NCI-H748 (cell line): ENCODE results near the gene STARD10.
A peak's percentile ranks its signal among the peaks of the same experiment; 100 is the strongest.
"Not testable (repeated sequence)": the region's sequence is repeated elsewhere in the genome, so short reads cannot be mapped to it uniquely, and the experiment has no call there.

Source experiments
- DNase-seq: peaks from one replicate; lab custom pipeline; 2025; ENCODE audit not compliant: unreplicated experiment; lab: John Stamatoyannopoulos, UW

Gene STARD10

DNA sequence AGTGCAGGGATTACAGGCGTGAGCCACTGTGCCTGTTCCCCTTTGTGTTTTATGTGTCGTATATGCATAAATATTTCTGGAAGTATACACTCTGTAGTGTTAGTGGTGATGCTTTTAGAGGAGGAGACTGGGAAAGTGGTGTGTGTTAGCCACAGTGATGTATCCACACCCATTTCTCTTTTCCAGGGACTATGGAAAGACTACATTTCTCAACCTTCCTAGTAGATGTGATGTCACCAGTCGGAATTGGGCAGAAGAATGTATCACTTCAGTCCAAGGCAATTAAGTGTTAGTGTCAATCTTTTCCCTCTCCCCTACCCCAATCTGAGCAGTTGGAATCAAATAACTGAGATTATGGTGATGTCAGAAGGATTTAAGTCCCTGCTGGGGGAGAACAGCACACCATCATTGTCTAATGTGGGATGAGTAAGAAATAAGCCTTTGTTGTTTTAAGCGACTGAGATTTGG is 14.5 kb upstream of the STARD10 start:
- DNase-seq: no peak

GRCh38 chr11:72807792-72808191 is 13.9 kb upstream of the STARD10 start:
- no peak for DNase-seq

DNA sequence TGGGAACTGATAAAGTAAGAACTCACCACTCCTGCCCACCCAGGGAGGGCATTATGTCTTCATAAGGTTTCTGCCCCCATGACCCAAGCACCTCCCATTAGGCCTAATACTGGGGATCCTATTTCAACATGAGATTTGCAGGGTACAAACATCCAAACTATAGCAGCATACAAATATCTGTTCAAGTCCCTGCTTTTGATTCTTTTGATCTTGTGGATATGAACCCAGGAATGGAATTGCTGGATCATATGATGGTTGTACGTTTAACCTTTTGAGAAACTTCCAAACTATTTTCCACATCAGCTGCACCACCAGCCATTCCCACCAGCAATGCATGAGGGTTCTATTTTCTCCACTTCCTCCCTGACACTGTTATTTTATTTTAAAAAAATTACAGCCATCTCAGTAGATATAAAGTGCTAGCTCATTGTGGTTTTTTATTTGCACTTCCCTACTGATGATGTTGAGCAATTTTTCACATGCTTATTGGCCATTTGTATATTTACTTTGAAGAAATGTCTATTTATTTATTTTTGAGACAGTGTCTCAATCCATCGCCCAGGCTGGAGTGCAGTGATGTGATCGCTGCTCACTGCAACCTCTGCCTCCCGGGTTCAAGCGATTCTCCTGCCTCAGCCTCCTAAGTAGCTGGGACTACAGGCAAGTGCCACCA is 13.3 kb upstream of the STARD10 start:
- DNase-seq: no peak

DNA sequence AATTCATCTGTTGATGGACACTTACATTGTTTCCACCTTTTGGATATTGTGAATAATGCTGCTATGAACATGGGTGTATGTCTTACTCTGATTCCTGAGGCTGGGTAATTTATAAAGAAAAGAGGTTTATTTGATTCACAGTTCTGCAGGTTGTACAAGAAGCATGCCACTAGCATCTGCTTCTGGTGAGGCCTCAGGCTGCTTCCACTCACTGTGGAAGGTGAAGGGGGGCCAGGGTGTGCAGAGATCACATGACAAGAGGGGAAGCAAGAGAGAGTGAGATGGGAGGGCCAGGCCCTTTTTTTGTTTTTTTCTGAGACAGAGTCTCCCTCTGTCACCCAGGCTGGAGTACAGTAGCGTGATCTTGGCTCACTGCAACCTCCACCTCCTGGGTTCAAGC is 12.5 kb upstream of the STARD10 start:
- not testable (repeated sequence) for DNase-seq

DNA sequence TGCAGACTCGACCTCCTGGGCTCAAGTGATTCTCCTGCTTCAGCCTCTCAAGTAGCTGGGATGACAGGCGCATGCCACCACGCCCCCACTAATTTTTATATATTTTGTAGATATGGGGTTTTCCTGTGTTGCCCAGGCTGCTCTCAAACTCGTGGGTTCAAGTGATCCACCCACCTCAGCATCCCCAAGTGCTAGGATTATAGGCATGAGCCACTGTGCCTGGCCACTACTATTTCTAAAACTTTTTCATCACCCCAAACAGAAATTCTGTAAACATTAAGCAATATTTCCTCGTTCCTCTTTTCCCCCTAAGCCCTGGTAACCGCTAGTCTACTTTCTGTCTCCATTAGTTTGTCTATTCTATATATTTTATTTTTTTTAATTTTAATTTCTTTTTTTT is 11.4 kb upstream of the STARD10 start:
- DNase-seq: no peak

DNA sequence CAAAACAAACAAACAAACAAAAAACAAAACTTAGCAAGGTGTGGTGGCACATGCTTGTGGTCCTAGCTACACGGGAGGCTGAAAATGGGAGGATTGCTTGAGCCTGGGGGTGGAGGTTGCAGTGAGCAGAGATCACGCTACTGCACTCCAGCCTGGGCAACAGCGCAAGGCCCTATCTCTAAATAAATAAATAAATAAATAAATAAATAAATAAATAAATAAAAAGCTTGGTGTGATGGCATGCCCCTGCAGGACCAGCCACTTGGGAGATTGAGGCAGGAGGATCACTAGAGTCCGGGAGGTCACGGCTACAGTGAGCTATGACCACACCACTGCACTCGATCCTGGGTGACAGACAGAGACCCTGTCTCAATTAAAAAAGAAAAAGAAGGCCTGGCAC is 9.0 kb upstream of the STARD10 start:
- no peak for DNase-seq

- no peak for DNase-seq
Observed at GRCh38 chr11:72799441-72799840, 5.6 kb upstream of the STARD10 start.

- no peak for DNase-seq
Observed at GRCh38 chr11:72798361-72798760, 4.5 kb upstream of the STARD10 start.

DNA sequence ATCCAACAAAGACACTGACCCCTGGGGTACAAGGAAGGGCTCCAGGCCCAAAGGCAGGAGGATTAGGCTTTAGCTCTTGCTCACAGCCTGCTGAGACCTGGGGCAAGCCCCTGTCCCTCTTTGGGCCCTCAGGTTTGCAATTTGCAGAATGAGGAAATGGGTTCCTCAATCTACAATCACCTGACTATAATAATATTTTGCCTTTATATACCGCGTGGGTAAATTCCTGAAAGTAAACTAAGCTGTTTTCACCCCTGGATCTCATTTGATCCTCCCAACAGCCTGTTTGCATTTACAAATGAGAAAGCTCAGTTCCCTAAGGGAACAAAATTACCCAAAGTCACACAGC is 797 bp downstream of the STARD10 start:
- DNase-seq: no peak

DNA sequence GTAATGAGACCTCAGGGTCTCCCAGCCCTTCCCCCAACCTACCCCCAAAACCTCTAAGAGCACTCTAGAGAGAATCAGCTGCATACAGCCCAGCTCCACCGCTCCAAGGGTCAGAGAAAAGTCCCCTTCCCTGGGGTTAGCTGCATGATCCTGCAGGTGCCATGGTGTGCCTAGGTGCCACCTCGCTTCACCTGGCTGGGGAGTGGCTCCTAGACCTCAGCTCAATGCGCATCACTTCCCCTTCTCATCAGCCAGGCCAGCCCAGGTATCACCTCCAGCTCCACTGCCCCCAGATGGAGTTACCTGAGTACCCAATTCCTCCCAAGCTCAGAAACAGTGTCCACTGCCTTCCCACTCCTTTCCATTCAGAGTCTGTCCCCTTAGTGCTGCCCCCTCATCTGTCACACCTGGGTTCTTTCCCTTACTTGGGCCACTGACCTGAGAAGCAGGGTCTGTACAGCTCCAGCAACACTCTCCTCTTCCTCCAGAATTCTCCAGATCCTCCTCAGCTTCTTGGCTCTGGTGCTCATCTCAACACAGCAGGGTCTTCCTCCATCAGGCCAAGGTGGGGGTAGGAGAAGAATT is 1.3 kb downstream of the STARD10 start:
- no peak for DNase-seq

- DNase-seq: not testable (repeated sequence)
Observed at GRCh38 chr11:72791228-72791627, 2.6 kb downstream of the STARD10 start.

DNA sequence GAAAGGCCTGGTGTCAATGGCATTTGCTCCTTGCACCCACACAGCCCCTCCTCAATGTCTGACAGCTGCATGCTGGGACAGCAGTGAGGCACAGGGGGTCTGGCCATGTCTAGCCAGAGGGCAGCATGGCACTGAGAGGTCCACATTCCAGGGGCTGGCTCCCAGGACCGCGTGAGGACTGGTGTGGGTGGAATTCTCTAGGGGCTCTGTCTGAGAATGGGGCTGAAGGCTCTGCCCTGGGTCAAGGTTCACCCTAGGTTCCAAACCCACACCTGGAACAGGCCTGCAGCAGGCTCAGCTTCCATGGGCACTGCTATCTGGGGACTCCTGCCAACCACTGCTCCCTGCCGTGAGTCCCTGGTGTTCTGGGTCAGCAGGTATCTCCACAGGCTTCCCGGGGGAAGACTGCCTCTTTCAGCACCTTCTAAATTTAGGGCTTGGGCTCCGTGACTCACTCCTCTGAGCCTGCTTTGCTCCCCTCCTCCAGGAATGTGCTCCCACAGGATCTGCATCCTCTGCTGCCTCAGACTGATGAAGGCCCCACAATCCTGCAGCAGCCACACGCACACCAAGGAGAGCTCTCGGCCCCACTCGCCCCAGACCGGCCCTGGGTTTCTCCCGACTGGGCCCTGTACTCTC is 4.2 kb downstream of the STARD10 start:
- no peak for DNase-seq

- no peak for DNase-seq
Observed at GRCh38 chr11:72788241-72788640, 5.6 kb downstream of the STARD10 start.

DNA sequence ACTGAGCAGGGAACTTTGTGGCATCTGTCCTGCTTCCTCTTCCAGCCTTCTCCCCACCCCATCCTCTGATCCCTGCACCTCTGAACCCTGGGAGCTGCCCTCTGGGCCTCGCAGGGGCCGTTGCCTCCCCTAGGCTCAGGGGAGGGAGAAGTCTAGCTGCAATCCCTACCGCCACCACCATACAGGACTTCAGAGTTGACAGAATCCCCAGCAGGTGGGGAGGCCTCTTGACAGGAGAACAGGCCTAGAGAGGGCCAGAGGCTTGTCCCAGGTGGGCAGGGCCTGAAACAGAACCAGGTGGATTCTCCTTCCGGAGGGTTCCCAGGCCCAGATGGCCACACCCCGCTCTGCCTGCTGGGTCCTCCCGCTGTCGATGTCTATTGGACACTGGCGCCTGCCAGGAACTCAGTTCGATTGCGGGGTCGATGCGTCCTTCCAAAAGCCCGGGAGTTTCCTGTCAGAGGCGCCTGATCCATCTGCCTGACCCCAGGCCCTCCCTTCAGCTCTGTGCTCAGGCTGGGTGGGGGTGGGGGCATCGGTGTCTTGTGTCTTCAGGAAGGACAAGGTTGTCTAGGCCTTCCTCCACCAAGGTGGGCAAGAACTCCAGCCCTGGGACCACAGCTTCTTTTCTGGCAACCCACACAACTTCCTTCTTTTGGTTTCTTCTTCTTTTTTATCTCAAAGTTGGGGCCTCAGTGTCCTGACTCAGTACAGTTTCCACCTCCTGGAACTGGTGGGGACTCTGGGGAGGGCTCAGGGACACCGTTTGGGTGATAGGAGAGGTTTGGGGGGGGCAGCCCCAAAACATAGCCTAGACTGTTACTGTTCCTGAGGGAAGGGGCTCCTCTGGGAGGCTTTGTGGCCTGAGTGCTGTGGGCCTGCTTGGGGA is 6.4 kb downstream of the STARD10 start:
- DNase-seq: peak; percentile 55

- DNase-seq: peak; percentile 99
Observed at GRCh38 chr11:72786305-72787215, 7.3 kb downstream of the STARD10 start.

- DNase-seq: no peak
Observed at GRCh38 chr11:72784662-72785061, 9.2 kb downstream of the STARD10 start.

DNA sequence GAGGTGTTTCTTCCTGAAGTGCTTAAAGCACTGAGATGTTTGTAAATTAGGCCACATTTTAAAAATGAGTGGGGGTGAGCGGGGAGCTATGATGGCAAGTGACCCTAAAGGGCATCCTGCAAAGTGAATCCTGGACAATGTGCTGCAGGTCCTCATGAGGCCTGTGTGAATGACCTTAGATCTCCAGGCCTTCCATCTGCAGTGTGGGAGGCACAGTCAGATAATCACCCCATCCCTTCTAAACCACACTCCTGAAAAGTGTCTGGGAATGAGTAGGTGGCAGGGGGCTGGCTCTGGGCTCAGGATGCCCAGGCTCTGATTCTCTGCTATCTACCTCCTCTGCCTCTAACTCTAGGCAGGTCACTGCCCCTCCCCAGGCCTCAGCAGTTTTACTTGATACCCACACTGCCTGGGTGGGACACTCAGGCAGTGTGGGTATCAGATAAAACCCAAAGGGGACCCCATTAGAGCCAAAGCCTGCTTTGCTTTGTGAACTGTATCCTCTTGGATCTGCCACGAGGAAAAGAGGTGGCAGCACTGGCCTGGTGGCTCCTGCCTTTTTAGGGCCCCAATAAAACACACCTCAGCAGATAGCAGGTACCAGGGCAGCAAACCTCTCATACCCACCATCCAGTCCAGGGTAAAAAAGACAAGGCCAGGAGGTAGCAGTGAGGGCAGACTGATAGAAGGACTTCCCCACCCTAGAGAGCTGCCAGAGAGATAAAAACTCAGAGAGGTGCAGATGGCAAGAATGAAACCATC is 10.5 kb downstream of the STARD10 start:
- DNase-seq: no peak

- peak; percentile 76 for DNase-seq
Observed at GRCh38 chr11:72782081-72782920, 11.5 kb downstream of the STARD10 start.
